ENCODE measurements around the gene COL28A1. TPM values are rescaled to one million over a fixed set of nuclear protein-coding genes. Genes with fewer than 3 reads are reported as not detected.

The COL28A1 gene
- total RNA-seq, 1 donor from 2014 or later: 2.7 TPM

- intact Hi-C loops (cut with micrococcal nuclease): no loop called here
These were observed 217.8 kb downstream of the COL28A1 start for GRCh38 chr7:7317850-7318249.

GRCh38 chr7:7315851-7316250 lies 219.8 kb downstream of the COL28A1 start:
- ATAC-seq: no peak
- DNase-seq: no peak
- intact Hi-C loops (cut with micrococcal nuclease): no loop called here

More at GRCh38 chr7:7317850-7318249, 217.8 kb downstream of the COL28A1 start:
- ATAC-seq (no peak), DNase-seq (no peak)

GRCh38 chr7:7312323-7312722 lies 223.3 kb downstream of the COL28A1 start:
- no peak for ATAC-seq
- no peak for DNase-seq
- intact Hi-C loops (cut with micrococcal nuclease): no loop called here

- DNase-seq: no peak
- intact Hi-C loops (cut with micrococcal nuclease): no loop called here
- no peak for ATAC-seq
These were observed 224.7 kb downstream of the COL28A1 start for GRCh38 chr7:7311001-7311400.

GRCh38 chr7:7309203-7309602 lies 226.5 kb downstream of the COL28A1 start:
- DNase-seq (no peak), ATAC-seq (no peak)
- intact Hi-C loops (cut with micrococcal nuclease): no loop called here

Other genes with a start within 250 kb of the COL28A1 start
- 28.4 TPM for gene MIOS, start 31.0 kb upstream of the COL28A1 start, total RNA-seq
- 14.4 TPM for gene UMAD1, start 104.9 kb upstream of the COL28A1 start, total RNA-seq
- gene RPA3, start 182.7 kb upstream of the COL28A1 start, total RNA-seq: 25.2 TPM

All from left ventricle myocardium superior (tissue), 1 donor.